Nephron progenitor cell (in vitro differentiated cells): ENCODE data around the gene CLNK.

ENCODE experiments used
- DNase-seq: peaks from one replicate; pipeline ENCODE4 v3.0.0; 2021
- H3K27ac Mint-ChIP-seq: 2 replicates; pipeline ENCODE4 v1.8.0; 2021; ENCODE audit warnings: mild to moderate bottlenecking, moderate library complexity, mixed read lengths
- H3K27me3 Mint-ChIP-seq: 2 replicates; pipeline ENCODE4 v1.8.0; 2021; ENCODE audit warnings: mild to moderate bottlenecking, low read depth, mixed read lengths; ENCODE audit not compliant: poor library complexity
- H3K36me3 Mint-ChIP-seq: 2 replicates; pipeline ENCODE4 v1.8.0; 2021; ENCODE audit warnings: low read depth, mixed read lengths
- H3K4me1 Mint-ChIP-seq: 2 replicates; pipeline ENCODE4 v1.8.0; 2021; ENCODE audit warnings: mixed read lengths
- H3K4me3 Mint-ChIP-seq: 2 replicates; pipeline ENCODE4 v1.8.0; 2021; ENCODE audit warnings: mild to moderate bottlenecking, moderate library complexity, mixed read lengths
- H3K9me3 Mint-ChIP-seq: 2 replicates; pipeline ENCODE4 v1.8.0; 2021; ENCODE audit warnings: mild to moderate bottlenecking, moderate library complexity, mixed read lengths
- TF ChIP-seq, protein P1 (sequence below): fragments of 200-600 bp; sonication (generic); IDR thresholded peaks from 2 replicates; pipeline ENCODE4 v1.5.0; 2021; ENCODE audit warnings: antibody characterized with exemption

Gene CLNK

DNA sequence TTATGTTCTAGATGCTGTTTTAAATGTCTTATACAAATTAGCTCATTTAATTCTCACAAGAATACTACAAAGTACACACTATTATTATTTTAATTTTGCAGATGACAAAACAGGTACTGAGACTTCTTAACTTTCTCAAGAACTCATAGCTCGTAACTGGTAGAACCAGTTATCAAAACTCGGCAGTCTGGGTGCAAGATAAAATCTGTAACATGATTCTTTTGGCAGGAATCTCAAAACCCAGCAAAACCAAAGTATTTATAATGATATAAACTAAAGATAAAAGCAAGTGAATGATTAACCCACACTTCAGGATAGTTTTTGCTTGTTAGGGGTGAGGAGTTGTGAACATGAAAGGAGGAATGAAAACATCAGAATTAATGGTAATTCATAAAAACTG, 27.6 kb downstream of the CLNK start:
- TF ChIP-seq, protein P1, sequence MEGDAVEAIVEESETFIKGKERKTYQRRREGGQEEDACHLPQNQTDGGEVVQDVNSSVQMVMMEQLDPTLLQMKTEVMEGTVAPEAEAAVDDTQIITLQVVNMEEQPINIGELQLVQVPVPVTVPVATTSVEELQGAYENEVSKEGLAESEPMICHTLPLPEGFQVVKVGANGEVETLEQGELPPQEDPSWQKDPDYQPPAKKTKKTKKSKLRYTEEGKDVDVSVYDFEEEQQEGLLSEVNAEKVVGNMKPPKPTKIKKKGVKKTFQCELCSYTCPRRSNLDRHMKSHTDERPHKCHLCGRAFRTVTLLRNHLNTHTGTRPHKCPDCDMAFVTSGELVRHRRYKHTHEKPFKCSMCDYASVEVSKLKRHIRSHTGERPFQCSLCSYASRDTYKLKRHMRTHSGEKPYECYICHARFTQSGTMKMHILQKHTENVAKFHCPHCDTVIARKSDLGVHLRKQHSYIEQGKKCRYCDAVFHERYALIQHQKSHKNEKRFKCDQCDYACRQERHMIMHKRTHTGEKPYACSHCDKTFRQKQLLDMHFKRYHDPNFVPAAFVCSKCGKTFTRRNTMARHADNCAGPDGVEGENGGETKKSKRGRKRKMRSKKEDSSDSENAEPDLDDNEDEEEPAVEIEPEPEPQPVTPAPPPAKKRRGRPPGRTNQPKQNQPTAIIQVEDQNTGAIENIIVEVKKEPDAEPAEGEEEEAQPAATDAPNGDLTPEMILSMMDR: no peak
- DNase-seq: no peak
- H3K27me3 Mint-ChIP-seq: no peaks in the 10 kb centered on the region
- H3K27ac Mint-ChIP-seq: no peak overlapping the region
- H3K4me3 Mint-ChIP-seq: no peak overlapping the region
- H3K9me3 Mint-ChIP-seq: no peaks in the 10 kb centered on the region
- no peaks in the 10 kb centered on the region for H3K36me3 Mint-ChIP-seq
- peaks cover 5% of the 10 kb centered on the region for H3K4me1 Mint-ChIP-seq

DNA sequence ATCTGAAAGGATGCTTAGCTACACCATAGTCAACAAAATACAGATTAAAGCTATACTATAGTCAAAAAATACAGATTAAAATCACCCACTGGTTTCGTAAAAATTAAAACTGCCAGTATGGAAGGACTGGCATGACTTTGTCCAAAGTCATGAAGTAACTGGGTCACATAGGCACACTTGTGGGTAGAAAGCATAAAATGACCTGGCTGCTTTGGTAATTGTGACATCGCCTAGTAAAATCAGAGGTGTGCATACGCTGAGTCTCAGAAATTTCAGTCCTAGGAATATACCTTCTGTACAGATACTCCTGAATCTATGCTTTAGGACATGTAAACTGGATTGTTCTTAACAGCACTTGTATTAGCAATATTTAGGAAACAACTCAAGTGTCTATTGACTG, 28.1 kb downstream of the CLNK start:
- Mint-ChIP-seq H3K4me1 (peaks cover 5% of the 10 kb centered on the region), H3K27me3 (no peaks in the 10 kb centered on the region), H3K27ac (no peak overlapping the region), H3K4me3 (no peak overlapping the region), H3K9me3 (no peaks in the 10 kb centered on the region), H3K36me3 (no peaks in the 10 kb centered on the region)
- DNase-seq: no peak
- TF ChIP-seq, protein P1: no peak

DNA sequence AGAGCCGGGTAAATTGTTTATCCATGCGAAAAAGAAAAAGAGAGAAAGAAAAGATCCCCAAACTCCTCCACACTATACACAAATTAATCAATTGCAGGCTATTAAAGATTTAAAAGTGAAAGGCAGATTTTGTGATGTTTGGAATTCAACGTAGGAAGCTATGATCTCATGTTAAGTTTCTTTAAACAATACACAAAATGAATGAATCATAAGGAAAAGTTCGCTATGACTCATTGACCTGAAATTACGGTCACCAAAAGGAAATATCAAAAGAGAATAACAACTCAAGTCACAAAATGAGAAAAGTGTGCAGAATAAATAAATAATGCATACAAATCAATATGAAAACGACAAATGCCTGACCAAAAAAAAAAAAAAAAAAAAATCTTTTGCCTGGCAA, 28.6 kb downstream of the CLNK start:
- Mint-ChIP-seq H3K27ac (no peak overlapping the region), H3K9me3 (no peaks in the 10 kb centered on the region), H3K4me1 (peaks cover 5% of the 10 kb centered on the region), H3K4me3 (no peak overlapping the region), H3K27me3 (no peaks in the 10 kb centered on the region), H3K36me3 (no peaks in the 10 kb centered on the region)
- TF ChIP-seq, protein P1: no peak
- no peak for DNase-seq

DNA sequence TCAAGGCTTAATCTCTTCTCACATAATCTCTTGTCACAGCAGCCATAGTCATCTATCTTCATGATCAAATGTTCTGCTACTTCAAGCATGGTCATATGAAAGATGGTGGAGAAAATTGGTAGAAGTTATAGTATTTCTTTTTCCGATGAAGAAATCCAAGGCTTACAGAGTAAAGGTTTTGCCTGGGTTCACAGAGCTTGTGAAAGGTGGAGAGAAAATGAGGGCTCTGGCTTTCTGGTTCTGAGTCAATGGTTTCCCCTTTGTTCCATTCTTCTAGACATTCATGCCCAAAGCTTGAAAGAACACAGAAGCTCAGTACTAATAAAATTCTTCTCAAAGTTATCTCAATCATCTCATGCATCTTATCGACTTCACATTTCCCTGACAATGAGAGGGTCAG, 36.1 kb downstream of the CLNK start:
- Mint-ChIP-seq H3K9me3 (peaks cover 4% of the 10 kb centered on the region), H3K36me3 (no peaks in the 10 kb centered on the region), H3K4me1 (no peaks in the 10 kb centered on the region), H3K27me3 (no peaks in the 10 kb centered on the region), H3K4me3 (no peak overlapping the region), H3K27ac (no peak overlapping the region)
- TF ChIP-seq, protein P1: no peak
- DNase-seq: no peak

DNA sequence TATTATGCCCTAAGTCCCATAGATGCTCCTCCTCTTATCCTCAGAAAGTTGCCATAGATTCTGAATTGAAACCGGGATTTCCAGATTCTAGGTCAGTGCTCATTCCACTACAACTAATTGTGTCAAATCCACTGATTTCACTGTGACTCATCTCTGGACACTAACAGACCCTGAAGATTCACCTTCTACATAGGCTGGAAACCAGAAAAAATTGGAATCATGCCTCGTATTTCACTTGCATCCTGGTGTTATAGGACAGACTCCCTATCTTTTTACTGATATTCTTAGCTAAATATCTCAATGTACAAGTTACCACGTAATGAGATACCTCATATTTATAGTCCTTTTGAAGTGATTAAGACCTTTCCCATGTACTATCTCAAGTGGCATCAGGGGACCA, 36.7 kb downstream of the CLNK start:
- TF ChIP-seq, protein P1: no peak
- peaks cover 4% of the 10 kb centered on the region for H3K9me3 Mint-ChIP-seq
- no peak for DNase-seq
- H3K27ac Mint-ChIP-seq: no peak overlapping the region
- no peak overlapping the region for H3K4me3 Mint-ChIP-seq
- no peaks in the 10 kb centered on the region for H3K4me1 Mint-ChIP-seq
- no peaks in the 10 kb centered on the region for H3K36me3 Mint-ChIP-seq
- H3K27me3 Mint-ChIP-seq: no peaks in the 10 kb centered on the region

DNA sequence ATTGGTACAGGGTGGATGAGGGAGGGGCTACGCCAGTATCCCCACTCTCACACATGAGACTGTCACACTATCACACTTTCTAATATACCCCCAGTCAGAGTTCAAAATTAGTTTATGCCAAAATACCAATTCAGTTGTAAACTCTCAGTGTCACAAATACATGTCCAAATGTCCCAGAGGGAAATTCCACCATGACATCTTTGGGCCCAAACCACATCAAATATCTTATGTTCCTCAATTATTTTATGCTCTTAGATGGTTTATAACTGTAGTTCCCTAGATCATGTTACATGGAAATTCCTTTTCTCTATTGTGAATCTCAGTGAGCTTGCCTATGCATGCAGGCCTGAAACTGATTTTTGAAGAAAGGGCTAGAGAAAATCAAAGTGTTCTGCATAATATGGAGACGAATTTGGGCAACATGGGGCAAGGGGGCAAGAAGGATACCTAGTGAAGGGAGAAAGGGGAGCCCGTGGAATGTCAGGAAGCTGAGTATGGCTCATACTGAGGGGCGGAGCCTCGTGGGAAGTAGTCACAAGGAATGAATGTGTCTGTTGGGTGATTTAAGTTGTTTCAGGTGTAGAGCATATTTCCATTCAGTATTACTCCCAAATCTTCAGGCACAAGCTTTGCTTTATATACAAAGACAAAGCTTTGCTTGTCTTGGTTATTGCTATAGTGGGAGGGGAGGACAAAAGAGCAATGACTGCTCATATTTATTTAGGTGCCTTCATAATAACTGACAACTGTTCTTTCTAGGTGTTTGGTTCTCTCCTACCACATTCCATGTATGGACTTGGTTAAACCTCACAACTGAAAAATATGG, 40.8 kb downstream of the CLNK start:
- Mint-ChIP-seq H3K36me3 (no peaks in the 10 kb centered on the region), H3K4me1 (no peaks in the 10 kb centered on the region), H3K27me3 (peaks cover 3% of the 10 kb centered on the region), H3K9me3 (peaks cover 8% of the 10 kb centered on the region), H3K4me3 (no peak overlapping the region), H3K27ac (no peak overlapping the region)
- DNase-seq: no peak
- TF ChIP-seq, protein P1: no peak
